Measurements from ENCODE around the gene TASP1.
"Not testable (repeated sequence)": the region's sequence is repeated elsewhere in the genome, so short reads cannot be mapped to it uniquely, and the experiment has no call there.

Gene TASP1

GRCh38 chr20:13638496-13639149, at the start of gene TASP1:
Gene TASP1, minus strand, starts transcription at chr20:13638932. Its CDS starts 8,854 bp downstream, at chr20:13630078.
- DNase-seq, result peak; percentile 95 to 96

- DNase-seq, result no peak
Measured at GRCh38 chr20:13687815-13688214, 49.1 kb upstream of the TASP1 start.

- DNase-seq, result no peak
Measured at GRCh38 chr20:13685623-13686022, 46.9 kb upstream of the TASP1 start.

- DNase-seq, result no peak
Measured at GRCh38 chr20:13684566-13685222, 46.0 kb upstream of the TASP1 start.

GRCh38 chr20:13683833-13684232, 45.1 kb upstream of the TASP1 start:
- DNase-seq, result no peak

- no peak for DNase-seq
Measured at GRCh38 chr20:13681248-13682125, 42.8 kb upstream of the TASP1 start.

- no peak for DNase-seq
Measured at GRCh38 chr20:13678944-13679343, 40.2 kb upstream of the TASP1 start.

GRCh38 chr20:13677241-13677640, 38.5 kb upstream of the TASP1 start:
- no peak for DNase-seq

GRCh38 chr20:13676682-13677081, 38.0 kb upstream of the TASP1 start:
- no peak for DNase-seq

- DNase-seq, result no peak
Measured at GRCh38 chr20:13672690-13673089, 34.0 kb upstream of the TASP1 start.

- DNase-seq, result no peak
Measured at GRCh38 chr20:13671916-13672378, 33.2 kb upstream of the TASP1 start.

- no peak for DNase-seq
Measured at GRCh38 chr20:13671512-13671911, 32.8 kb upstream of the TASP1 start.

GRCh38 chr20:13670160-13670559, 31.4 kb upstream of the TASP1 start:
- DNase-seq, result no peak

- DNase-seq, result no peak
Measured at GRCh38 chr20:13665709-13666395, 27.1 kb upstream of the TASP1 start.

GRCh38 chr20:13661070-13661685, 22.4 kb upstream of the TASP1 start:
- DNase-seq, result no peak

- DNase-seq, result no peak
Measured at GRCh38 chr20:13659288-13659687, 20.6 kb upstream of the TASP1 start.

- DNase-seq, result not testable (repeated sequence)
Measured at GRCh38 chr20:13658060-13658459, 19.3 kb upstream of the TASP1 start.

GRCh38 chr20:13656721-13657368, 18.1 kb upstream of the TASP1 start:
- DNase-seq, result no peak

GRCh38 chr20:13654463-13655023, 15.8 kb upstream of the TASP1 start:
- DNase-seq, result no peak

GRCh38 chr20:13650474-13650873, 11.7 kb upstream of the TASP1 start:
- no peak for DNase-seq

Data from stimulated activated CD4-positive, alpha-beta T cell treated with anti-CD3 and anti-CD28 coated beads, Interleukin-2, amount 100 ng/mL, for 24 hours (primary cell).